Measurements from ENCODE around the gene PCSK5.

The PCSK5 gene

GRCh38 chr9:75935591-75935990 is 45.1 kb downstream of the PCSK5 start:
- no peak overlapping the region for H3K4me3 ChIP-seq (ENCODE audit: low read length)
- no peaks in the 10 kb centered on the region for H3K4me1 ChIP-seq (ENCODE audit: low read length)
- H2AFZ ChIP-seq (ENCODE audit: low read length) = no peak overlapping the region
- DNase-seq = no peak
- no peaks in the 10 kb centered on the region for H3K9me3 ChIP-seq (replicated peaks; ENCODE audit: insufficient read depth, low read length)
- no peaks in the 10 kb centered on the region for H3K36me3 ChIP-seq (replicated peaks; ENCODE audit: insufficient read depth, low read length)
- H3K27ac ChIP-seq (ENCODE audit: low read length) = no peak overlapping the region
- no peaks in the 10 kb centered on the region for H3K27me3 ChIP-seq (replicated peaks; ENCODE audit: insufficient read depth, low read length)
- no peaks in the 10 kb centered on the region for H4K20me1 ChIP-seq (ENCODE audit: insufficient read depth, low read length)
- H3K4me2 ChIP-seq (ENCODE audit: low read depth, low read length) = no peak overlapping the region
- H3F3A ChIP-seq (ENCODE audit: insufficient read depth, low read length) = no peaks in the 10 kb centered on the region
- TF ChIP-seq EZH2 (optimal IDR thresholded peaks at IDR 0.05; ENCODE audit: low read depth, low read length) = no peak
- no peaks in the 10 kb centered on the region for H3K79me2 ChIP-seq (ENCODE audit: low read length)
- no peaks in the 10 kb centered on the region for H3K9me2 ChIP-seq (replicated peaks; ENCODE audit: insufficient read depth, low read length)
- H3K9ac ChIP-seq (ENCODE audit: low read length) = no peak overlapping the region

GRCh38 chr9:75937521-75938258 is 47.2 kb downstream of the PCSK5 start:
- no peak for DNase-seq
- Histone ChIP-seq H3K4me1 (ENCODE audit: low read length) (no peaks in the 10 kb centered on the region), H3K9me2 (replicated peaks; ENCODE audit: insufficient read depth, low read length) (no peaks in the 10 kb centered on the region), H3K4me3 (ENCODE audit: low read length) (no peak overlapping the region), H3K36me3 (replicated peaks; ENCODE audit: insufficient read depth, low read length) (no peaks in the 10 kb centered on the region), H3F3A (ENCODE audit: insufficient read depth, low read length) (no peaks in the 10 kb centered on the region), H3K9ac (ENCODE audit: low read length) (no peak overlapping the region), H3K9me3 (replicated peaks; ENCODE audit: insufficient read depth, low read length) (no peaks in the 10 kb centered on the region), H3K27ac (ENCODE audit: low read length) (no peak overlapping the region), H3K4me2 (ENCODE audit: low read depth, low read length) (no peak overlapping the region), H4K20me1 (ENCODE audit: insufficient read depth, low read length) (no peaks in the 10 kb centered on the region), H3K27me3 (replicated peaks; ENCODE audit: insufficient read depth, low read length) (no peaks in the 10 kb centered on the region), H2AFZ (ENCODE audit: low read length) (no peak overlapping the region), H3K79me2 (ENCODE audit: low read length) (no peaks in the 10 kb centered on the region)
- TF ChIP-seq EZH2 (optimal IDR thresholded peaks at IDR 0.05; ENCODE audit: low read depth, low read length) = no peak
- TF ChIP-seq CTCF (IDR thresholded peaks at IDR 0.05; ENCODE audit: low read length) = no peak
- TF ChIP-seq EZH2phosphoT487 (IDR thresholded peaks at IDR 0.05; ENCODE audit: low read length) = no peak

GRCh38 chr9:75938946-75939345 is 48.5 kb downstream of the PCSK5 start:
- H3K9ac ChIP-seq (ENCODE audit: low read length) = no peak overlapping the region
- H3F3A ChIP-seq (ENCODE audit: insufficient read depth, low read length) = no peaks in the 10 kb centered on the region
- H3K4me3 ChIP-seq (ENCODE audit: low read length) = no peak overlapping the region
- H3K9me3 ChIP-seq (replicated peaks; ENCODE audit: insufficient read depth, low read length) = no peaks in the 10 kb centered on the region
- no peaks in the 10 kb centered on the region for H3K79me2 ChIP-seq (ENCODE audit: low read length)
- H3K4me1 ChIP-seq (ENCODE audit: low read length) = no peaks in the 10 kb centered on the region
- H3K9me2 ChIP-seq (replicated peaks; ENCODE audit: insufficient read depth, low read length) = no peaks in the 10 kb centered on the region
- TF ChIP-seq EZH2 (optimal IDR thresholded peaks at IDR 0.05; ENCODE audit: low read depth, low read length) (no peak), CTCF (IDR thresholded peaks at IDR 0.05; ENCODE audit: low read length) (no peak), EZH2phosphoT487 (IDR thresholded peaks at IDR 0.05; ENCODE audit: low read length) (no peak)
- DNase-seq = no peak
- no peak overlapping the region for H3K4me2 ChIP-seq (ENCODE audit: low read depth, low read length)
- no peak overlapping the region for H3K27ac ChIP-seq (ENCODE audit: low read length)
- H2AFZ ChIP-seq (ENCODE audit: low read length) = no peak overlapping the region
- no peaks in the 10 kb centered on the region for H3K36me3 ChIP-seq (replicated peaks; ENCODE audit: insufficient read depth, low read length)
- no peaks in the 10 kb centered on the region for H3K27me3 ChIP-seq (replicated peaks; ENCODE audit: insufficient read depth, low read length)
- no peaks in the 10 kb centered on the region for H4K20me1 ChIP-seq (ENCODE audit: insufficient read depth, low read length)

GRCh38 chr9:75939536-75940111 is 49.2 kb downstream of the PCSK5 start:
- DNase-seq = no peak
- Histone ChIP-seq H3K79me2 (ENCODE audit: low read length) (no peaks in the 10 kb centered on the region), H3K4me2 (ENCODE audit: low read depth, low read length) (no peak overlapping the region), H3K27ac (ENCODE audit: low read length) (no peak overlapping the region), H3K4me3 (ENCODE audit: low read length) (no peak overlapping the region), H3K36me3 (replicated peaks; ENCODE audit: insufficient read depth, low read length) (no peaks in the 10 kb centered on the region), H2AFZ (ENCODE audit: low read length) (no peak overlapping the region), H3K9me3 (replicated peaks; ENCODE audit: insufficient read depth, low read length) (no peaks in the 10 kb centered on the region), H3F3A (ENCODE audit: insufficient read depth, low read length) (no peaks in the 10 kb centered on the region), H4K20me1 (ENCODE audit: insufficient read depth, low read length) (no peaks in the 10 kb centered on the region), H3K9ac (ENCODE audit: low read length) (no peak overlapping the region), H3K4me1 (ENCODE audit: low read length) (no peaks in the 10 kb centered on the region), H3K9me2 (replicated peaks; ENCODE audit: insufficient read depth, low read length) (no peaks in the 10 kb centered on the region), H3K27me3 (replicated peaks; ENCODE audit: insufficient read depth, low read length) (no peaks in the 10 kb centered on the region)
- TF ChIP-seq EZH2phosphoT487 (IDR thresholded peaks at IDR 0.05; ENCODE audit: low read length) (no peak), CTCF (IDR thresholded peaks at IDR 0.05; ENCODE audit: low read length) (no peak)
